Fibroblast of peridontal ligament (primary cell): ENCODE measurements around the gene GATA5.
"Not testable (repeated sequence)": the region's sequence is repeated elsewhere in the genome, so short reads cannot be mapped to it uniquely, and the experiment has no call there.

Experiments
- DNase-seq: peaks from one replicate; pipeline ENCODE4 v3.0.0-alpha.2; 2010; ENCODE audit errors: extremely low read depth

The GATA5 gene

DNA sequence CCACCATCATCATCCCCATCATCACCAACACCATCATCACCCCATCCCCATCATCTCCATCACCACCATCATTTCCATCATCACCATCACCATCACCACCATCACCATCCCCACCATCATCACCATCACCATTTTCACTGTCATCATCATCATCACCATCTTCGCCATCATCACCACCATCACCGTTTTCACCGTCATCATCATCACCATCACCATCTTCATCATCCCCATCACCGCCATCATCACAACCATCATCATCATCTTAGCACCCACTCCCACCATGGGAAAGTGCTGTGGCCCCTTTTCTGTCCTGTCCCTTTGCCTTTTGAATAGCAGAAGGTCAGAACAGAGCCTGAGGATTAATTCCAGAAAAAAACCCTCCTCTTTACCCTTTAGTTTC lies 28.5 kb upstream of the GATA5 start:
- DNase-seq = no peak

GRCh38 chr20:62503401-62504178 lies 27.8 kb upstream of the GATA5 start:
- DNase-seq = no peak

DNA sequence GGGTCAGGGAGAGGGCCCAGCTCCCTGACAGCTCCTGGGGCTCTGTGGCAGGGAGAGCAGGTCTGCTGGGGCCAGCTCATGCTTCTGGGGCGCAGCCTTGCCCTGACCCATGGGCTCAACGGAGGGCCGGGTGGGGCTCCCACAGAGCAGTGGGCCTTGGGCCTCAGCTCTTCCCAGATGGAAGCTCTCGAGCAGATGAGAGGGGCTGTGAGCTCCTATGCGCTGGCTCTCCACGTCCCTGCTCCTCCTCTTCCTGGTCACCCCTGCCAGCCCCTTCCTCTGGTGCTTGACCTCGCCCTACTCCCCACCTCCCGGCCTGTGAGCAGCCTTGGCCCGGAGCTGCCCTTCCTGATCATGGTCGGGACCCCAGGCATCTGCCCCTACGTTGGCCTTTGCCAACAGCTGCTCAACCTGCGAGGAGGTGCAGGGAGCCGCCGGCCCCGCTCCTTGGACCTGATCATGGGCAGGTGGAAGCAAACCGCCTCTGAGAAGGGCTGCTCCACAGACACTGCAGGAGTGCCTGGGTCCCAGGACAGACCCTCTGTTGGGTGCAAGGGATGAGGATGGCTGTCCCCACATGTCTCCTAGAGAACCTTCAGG lies 26.8 kb upstream of the GATA5 start:
- DNase-seq = no peak

- peak; percentile 17 for DNase-seq
Observed at GRCh38 chr20:62501801-62502495, 26.2 kb upstream of the GATA5 start.

DNA sequence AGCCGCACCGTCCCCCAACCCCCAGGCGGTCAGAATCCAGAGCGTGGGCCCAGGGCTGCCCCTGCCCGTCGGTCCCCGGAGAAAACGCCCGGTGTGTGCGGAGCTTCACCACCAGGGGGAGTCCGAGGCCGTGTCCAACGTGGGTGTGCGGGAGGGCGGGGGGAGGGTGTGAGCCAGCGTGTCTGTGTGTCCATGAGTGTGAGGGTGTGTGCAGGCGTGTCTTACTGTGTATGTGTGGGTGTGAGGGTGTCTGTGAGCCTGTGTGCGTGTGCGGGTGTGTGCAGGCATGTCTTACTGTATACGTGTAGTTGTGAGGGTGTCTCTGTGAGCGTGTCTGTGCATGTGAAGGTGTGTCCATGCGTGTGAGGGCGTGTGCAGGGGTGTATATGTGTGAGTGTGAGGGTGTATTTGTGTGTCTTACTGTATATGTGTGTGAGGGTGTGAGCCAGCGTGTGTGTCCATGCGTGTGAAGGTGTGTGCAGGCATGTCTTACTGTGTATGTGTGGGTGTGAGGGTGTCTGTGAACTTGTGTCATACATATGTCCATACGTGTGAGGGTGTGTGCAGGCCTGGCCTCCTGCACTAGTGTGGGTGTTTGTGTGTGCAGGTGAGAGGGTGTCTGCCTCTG lies 24.6 kb upstream of the GATA5 start:
- DNase-seq = peak; percentile 22

- DNase-seq = no peak
Observed at GRCh38 chr20:62499758-62500236, 24.0 kb upstream of the GATA5 start.

GRCh38 chr20:62498874-62499273 lies 23.1 kb upstream of the GATA5 start:
- no peak for DNase-seq

GRCh38 chr20:62496568-62497218 lies 20.9 kb upstream of the GATA5 start:
- DNase-seq = no peak

GRCh38 chr20:62495749-62496567 lies 20.2 kb upstream of the GATA5 start:
- no peak for DNase-seq

- DNase-seq = no peak
Observed at GRCh38 chr20:62494980-62495748, 19.4 kb upstream of the GATA5 start.

DNA sequence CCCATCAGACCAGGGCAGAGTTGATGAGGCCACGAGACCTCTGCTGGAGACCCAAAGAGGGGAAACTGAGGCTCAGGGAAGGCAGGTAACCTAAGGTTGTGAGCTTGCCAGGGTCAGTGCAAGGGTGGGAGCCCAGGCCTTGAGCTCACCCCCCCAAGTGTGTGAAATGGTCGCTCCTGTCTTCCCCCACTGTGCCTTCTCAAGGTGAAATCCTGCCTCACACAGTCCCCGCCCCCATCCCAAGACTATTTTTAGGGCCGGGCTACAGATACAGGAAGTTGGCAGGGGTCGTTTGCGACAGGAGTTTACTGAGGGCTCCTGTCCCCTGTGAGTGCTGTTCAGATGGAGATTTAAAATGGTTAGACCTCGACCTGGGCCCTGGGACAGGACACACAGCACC lies 18.7 kb upstream of the GATA5 start:
- no peak for DNase-seq

DNA sequence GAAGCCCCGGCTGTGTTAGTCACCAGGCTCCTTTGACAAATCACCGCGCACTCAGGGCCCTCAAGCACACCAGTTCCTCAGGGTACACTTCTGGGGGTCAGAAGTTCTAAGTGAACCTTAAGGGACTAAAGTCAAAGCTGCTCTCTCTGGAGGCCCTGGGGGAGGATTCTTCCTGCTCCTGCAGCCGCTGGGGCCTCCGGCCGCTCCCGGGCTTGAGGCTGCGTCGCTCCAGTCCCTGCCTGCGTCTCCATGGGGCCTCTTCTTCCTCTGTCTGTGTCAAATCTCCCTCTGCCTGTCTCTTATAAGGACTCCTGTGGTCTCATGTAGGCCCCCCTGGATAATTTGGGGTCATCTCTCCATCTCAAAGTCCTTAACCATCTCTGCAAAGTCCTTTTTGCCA lies 18.1 kb upstream of the GATA5 start:
- no peak for DNase-seq

DNA sequence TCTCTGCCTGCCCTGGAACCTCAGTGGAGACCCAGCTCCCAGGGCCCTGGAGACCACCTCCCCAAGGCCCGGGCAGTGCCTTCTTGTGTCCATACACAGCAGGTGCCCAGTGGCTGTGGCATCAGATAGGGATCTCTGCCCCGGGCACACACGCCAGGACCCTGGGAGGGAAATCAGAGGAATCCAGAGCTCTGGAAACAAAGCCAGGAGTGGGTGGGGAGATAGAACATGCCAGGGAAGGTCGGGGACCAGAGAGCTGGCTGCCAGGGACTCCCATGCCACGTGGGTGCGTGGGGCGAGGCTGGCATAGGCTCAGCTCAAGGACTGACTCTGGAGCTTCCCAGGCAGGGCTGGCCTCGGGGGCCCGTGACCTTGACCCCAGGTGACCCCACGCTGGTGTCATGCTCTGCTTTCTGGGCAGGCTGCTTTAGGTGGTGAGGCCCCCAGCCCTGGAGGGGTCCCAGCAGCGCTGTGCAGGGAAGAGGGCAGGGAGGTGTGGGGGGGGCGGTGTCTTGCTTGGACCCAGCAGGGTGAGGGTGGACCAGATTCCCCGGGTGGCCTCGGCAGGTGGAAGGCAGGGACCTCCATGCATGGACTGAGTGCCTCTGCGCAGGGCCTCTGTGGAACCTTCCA lies 17.6 kb upstream of the GATA5 start:
- DNase-seq = no peak

- DNase-seq = no peak
Observed at GRCh38 chr20:62492711-62493110, 16.9 kb upstream of the GATA5 start.

- not testable (repeated sequence) for DNase-seq
Observed at GRCh38 chr20:62490783-62491182, 15.0 kb upstream of the GATA5 start.

DNA sequence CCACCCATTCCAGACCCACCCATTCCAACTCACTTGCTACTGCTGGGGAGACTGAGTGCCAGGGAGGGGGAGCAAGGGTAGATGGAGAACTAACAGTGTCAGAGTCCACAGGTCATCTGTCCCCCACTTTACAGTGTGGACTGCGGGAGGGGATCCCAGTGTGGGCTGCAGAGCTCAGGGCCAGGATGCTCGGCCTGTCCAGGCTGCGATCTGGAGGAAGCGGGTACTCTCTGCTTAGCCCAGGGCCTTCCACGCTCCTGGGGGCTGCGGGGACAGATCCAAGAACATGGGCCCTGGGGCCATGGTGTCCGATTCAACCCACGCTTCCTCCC lies 14.1 kb upstream of the GATA5 start:
- no peak for DNase-seq

DNA sequence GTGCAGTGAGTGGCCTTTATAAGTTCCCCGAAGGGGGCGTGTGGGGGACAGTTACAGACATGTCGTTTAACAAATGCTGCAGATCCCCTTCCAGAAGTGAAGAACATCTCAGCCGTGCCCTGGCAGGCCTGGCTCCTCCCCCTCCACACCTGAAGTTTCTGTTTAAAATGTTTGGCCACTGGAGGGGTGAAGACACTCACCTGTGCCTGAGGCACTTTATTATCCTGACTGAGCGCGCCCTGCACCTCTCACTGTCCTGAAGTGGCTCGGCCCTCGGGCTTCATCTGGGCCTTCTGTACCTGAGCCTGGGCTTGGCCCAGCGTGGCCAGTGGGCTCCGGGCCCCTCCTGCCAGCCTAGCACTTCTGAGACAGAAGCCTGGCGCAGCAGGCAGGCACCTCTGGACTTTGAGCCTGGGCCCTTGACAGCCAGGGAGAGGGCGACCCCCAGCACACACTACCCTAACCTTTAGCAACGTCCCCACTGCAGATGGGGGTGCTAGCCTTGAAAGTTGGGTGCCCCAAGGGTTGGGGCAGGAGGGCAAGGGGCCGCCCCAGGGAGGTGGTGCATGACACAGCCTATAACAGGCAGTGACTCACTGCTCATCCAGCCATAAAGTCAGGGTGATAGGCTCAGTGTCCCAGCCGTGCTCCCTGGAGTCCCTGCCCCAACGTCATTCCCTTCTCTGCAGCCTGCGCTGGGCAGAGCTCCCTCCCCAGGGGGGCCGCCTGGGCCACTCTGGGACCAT lies 13.6 kb upstream of the GATA5 start:
- DNase-seq = no peak

- DNase-seq = no peak
Observed at GRCh38 chr20:62488470-62488869, 12.7 kb upstream of the GATA5 start.
